GM10847 (cell line): Measurements from ENCODE around the gene RSAD1.

Experiments used
- POLR2A ChIP-seq: IDR thresholded peaks from 2 replicates; pipeline ENCODE4 v1.6.1; 2011; ENCODE audit not compliant: insufficient read length; ENCODE audit errors: extremely low read depth

Gene RSAD1

GRCh38 chr17:50465171-50465570, 13.5 kb upstream of the RSAD1 start:
- TF ChIP-seq POLR2A: no peak

GRCh38 chr17:50465635-50466034, 13.0 kb upstream of the RSAD1 start:
- no peak for TF ChIP-seq POLR2A

- TF ChIP-seq POLR2A: no peak
Measured at GRCh38 chr17:50466371-50467113, 12.1 kb upstream of the RSAD1 start.

- TF ChIP-seq POLR2A: no peak
Measured at GRCh38 chr17:50467114-50467854, 11.4 kb upstream of the RSAD1 start.

GRCh38 chr17:50467855-50468303, 10.8 kb upstream of the RSAD1 start:
- TF ChIP-seq POLR2A: no peak

- no peak for TF ChIP-seq POLR2A
Measured at GRCh38 chr17:50468304-50469207, 10.1 kb upstream of the RSAD1 start, which contains the start of gene CHAD. TSS of gene CHAD (minus strand) at chr17:50468880. CDS start at chr17:50468813, 67 bp downstream.

GRCh38 chr17:50469208-50469605, 9.5 kb upstream of the RSAD1 start:
- no peak for TF ChIP-seq POLR2A

GRCh38 chr17:50469671-50470305, 8.9 kb upstream of the RSAD1 start:
- no peak for TF ChIP-seq POLR2A

GRCh38 chr17:50470426-50470825, 8.2 kb upstream of the RSAD1 start:
- no peak for TF ChIP-seq POLR2A

- TF ChIP-seq POLR2A: no peak
Measured at GRCh38 chr17:50471009-50471905, 7.4 kb upstream of the RSAD1 start.

GRCh38 chr17:50472286-50472685, 6.4 kb upstream of the RSAD1 start:
- no peak for TF ChIP-seq POLR2A

GRCh38 chr17:50473901-50474300, 4.8 kb upstream of the RSAD1 start:
- no peak for TF ChIP-seq POLR2A

- no peak for TF ChIP-seq POLR2A
Measured at GRCh38 chr17:50474523-50474922, 4.1 kb upstream of the RSAD1 start.

GRCh38 chr17:50475362-50475761, 3.3 kb upstream of the RSAD1 start:
- TF ChIP-seq POLR2A: no peak

- no peak for TF ChIP-seq POLR2A
Measured at GRCh38 chr17:50476545-50477315, 1.9 kb upstream of the RSAD1 start.
